Measurements from ENCODE around the gene HS1BP3.

HS1BP3 gene

GRCh38 chr2:20661421-20662307 lies 10.8 kb upstream of the HS1BP3 start:
- peak; percentile 100 for TF ChIP-seq CTCF (conservative IDR thresholded peaks at IDR 0.05; ENCODE audit: low read depth, low read length)
- peak; percentile 87 for DNase-seq (ENCODE audit: low read depth)
- no peak overlapping the region for H3K4me3 ChIP-seq (ENCODE audit: low read depth, low read length)

DNA sequence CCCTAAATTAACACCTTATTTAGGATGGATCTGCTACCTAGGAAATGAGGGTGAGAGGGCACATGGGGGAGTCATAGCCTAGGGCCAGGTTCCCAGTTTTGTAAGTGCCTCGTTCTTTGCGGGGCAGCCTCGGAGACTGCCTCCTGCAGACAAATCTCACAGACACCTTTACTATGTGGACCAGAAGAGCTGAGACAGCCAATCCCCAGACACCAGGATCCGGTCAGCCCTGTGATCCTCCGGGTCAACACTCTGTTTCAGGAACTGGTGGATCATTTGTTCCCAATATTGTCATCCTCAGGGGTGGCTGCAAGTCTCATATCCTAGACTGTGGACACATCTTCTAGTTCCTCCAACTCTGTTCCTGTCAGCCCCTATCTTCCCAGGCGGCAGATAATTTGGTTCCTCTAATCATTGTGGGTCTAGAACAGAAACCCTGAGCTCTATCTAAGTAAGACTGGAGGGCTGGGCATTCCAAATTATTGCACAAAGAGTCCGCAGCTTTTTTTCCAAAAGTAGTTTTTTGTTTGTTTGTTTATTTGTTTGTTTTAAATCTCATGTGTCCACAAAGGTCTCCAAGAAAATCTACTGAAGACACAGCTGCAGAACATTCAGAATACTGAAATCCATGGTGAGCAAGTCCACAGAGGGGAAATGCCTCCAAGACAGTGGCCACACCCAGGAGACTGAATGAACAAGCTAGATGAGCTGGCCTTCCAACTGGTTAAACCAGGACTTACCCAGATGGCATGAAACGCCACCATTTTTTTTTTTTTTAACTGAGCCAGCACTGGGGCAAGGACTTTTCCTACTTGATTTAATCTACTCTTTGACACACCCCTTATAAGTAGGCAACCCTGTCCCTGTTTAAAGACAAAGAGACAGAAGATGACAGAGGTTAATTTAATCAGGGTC lies 9.9 kb upstream of the HS1BP3 start:
- no peak overlapping the region for H3K4me3 ChIP-seq (ENCODE audit: low read depth, low read length)
- no peak for DNase-seq (ENCODE audit: low read depth)
- no peak for TF ChIP-seq CTCF (conservative IDR thresholded peaks at IDR 0.05; ENCODE audit: low read depth, low read length)

DNA sequence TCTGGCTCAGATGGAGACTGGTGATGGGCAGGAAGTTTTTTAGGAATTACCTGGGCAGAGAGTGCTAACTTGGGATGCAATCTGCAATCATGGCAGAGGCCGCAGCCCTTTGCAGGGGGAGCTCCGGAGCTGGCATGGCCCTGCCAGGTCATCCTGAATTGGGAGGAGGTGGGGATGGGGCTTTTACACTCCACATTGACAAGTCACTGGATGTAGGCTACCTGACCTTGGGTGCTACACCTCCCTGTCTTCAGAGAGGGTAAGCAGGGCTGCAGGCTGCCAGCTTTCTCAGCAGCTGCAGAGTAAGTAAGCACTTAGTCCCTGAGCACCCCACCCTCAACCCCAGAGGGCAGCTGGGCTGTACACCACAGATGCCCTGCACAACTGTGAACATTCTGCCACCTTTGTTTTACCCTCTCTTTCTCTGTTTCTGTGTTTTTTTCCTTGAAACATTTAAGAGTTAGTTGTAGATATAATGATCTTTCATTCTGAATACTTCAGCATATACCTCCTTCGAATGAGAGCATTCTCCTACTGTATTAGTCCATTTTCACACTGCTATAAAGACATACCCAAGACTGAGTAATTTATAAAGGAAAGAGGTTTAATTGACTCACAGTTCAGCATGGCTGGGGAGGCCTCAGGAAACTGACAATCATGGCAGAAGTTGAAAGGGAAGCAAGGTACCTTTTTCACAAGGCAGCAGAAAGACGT lies 6.8 kb upstream of the HS1BP3 start:
- no peak for DNase-seq (ENCODE audit: low read depth)
- H3K4me3 ChIP-seq (ENCODE audit: low read depth, low read length) = no peak overlapping the region
- TF ChIP-seq CTCF (conservative IDR thresholded peaks at IDR 0.05; ENCODE audit: low read depth, low read length) = no peak

GRCh38 chr2:20656561-20656960 lies 5.7 kb upstream of the HS1BP3 start:
- DNase-seq (ENCODE audit: low read depth) = no peak
- no peak for TF ChIP-seq CTCF (conservative IDR thresholded peaks at IDR 0.05; ENCODE audit: low read depth, low read length)
- no peak overlapping the region for H3K4me3 ChIP-seq (ENCODE audit: low read depth, low read length)

GRCh38 chr2:20654535-20654813 lies 3.6 kb upstream of the HS1BP3 start:
- DNase-seq (ENCODE audit: low read depth) = no peak
- TF ChIP-seq CTCF (conservative IDR thresholded peaks at IDR 0.05; ENCODE audit: low read depth, low read length) = no peak
- H3K4me3 ChIP-seq (ENCODE audit: low read depth, low read length) = no peak overlapping the region

DNA sequence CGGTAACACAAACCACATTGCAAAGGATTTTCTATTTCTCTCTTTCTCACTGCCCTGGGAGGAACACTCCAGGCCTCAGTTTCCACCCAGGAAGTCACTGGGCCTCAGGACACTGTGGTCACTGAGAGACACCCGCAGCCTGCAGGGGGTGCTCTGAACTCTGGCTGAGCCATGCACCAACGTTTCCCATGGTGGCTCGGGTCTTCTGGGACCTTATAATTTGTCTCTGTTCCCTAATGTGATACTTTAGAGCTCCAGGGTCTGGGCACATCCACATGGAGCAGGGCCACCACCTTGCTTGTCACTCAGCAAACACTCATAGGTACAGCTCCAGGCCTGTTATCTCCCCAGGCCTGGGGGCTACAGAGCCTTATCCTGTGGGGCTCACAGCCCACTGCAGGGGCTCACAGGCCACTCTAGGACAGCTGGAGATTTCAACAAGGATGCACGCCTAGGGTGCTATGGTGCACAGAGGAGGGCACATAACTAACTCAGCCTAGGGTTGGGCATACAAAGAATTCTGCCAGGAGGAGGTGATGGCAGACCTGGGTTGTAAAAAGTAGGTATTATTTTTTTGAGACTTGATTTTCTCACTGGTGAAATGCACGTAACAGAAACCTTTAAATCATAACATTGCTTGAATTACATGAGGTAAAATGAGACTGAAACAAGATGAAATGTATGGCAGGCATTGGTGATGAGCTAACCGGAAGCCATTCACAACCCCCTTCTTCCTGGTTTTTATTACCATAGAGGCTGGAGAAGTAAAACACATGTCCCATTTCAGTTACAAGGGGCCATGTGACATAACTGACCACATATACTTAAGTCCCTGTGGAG lies 3.0 kb upstream of the HS1BP3 start:
- no peak for DNase-seq (ENCODE audit: low read depth)
- no peak overlapping the region for H3K4me3 ChIP-seq (ENCODE audit: low read depth, low read length)
- no peak for TF ChIP-seq CTCF (conservative IDR thresholded peaks at IDR 0.05; ENCODE audit: low read depth, low read length)

Measured in choroid plexus epithelial cell (primary cell).